H1 (cell line): ENCODE measurements around the gene FCAMR. TPM values are rescaled to one million over a fixed set of nuclear protein-coding genes. Genes with fewer than 3 reads are reported as not detected.

Source experiments
- CTCF ChIA-PET: fragments of 300-600 bp; sonication (Branson Sonifier 250); formaldehyde crosslinking; loops from one replicate; lab custom pipeline; 2021; ENCODE audit not compliant: partially characterized antibody; lab: Charles Lee
- POLR2A ChIA-PET: fragments of 300-600 bp; sonication (Branson Sonifier 250); formaldehyde crosslinking; loops from one replicate; lab custom pipeline; 2021; ENCODE audit warnings: inconsistent platforms; ENCODE audit not compliant: partially characterized antibody; lab: Charles Lee
- DNase-seq, 2 experiments: peaks; one replicate each; pipeline versions ENCODE4 v3.0.0 to v3.0.0-alpha.2; 2010 to 2022; ENCODE audit warnings: low spot score in 2 of 2, low read depth in 1 of 2, mixed read lengths in 1 of 2
- FAIRE-seq: peaks from 2 replicates; lab custom pipeline; 2011; peaks lifted over from hg19 to GRCh38; lab: Jason Lieb, UNC
- H2AFZ ChIP-seq: 2 replicates; pipeline ENCODE4 v1.8.1; 2012; ENCODE audit warnings: low read length, inconsistent platforms
- H2AK5ac ChIP-seq: 2 replicates; pipeline ENCODE4 v1.6.1; 2013; ENCODE audit warnings: low read depth, low read length
- H2BK120ac ChIP-seq: replicated peaks from 2 replicates; pipeline ENCODE3; 2013; ENCODE audit warnings: low read depth, low read length, inconsistent platforms
- H2BK12ac ChIP-seq: 2 replicates; pipeline ENCODE4 v1.6.1; 2013; ENCODE audit warnings: low read depth, low read length
- H2BK15ac ChIP-seq: 2 replicates; pipeline ENCODE4 v1.6.1; 2013; ENCODE audit warnings: low read length
- H2BK20ac ChIP-seq: 2 replicates; pipeline ENCODE4 v1.6.1; 2013; ENCODE audit warnings: low read length
- H2BK5ac ChIP-seq: 2 replicates; pipeline ENCODE4 v1.6.1; 2013; ENCODE audit warnings: low read depth, low read length
- H3K14ac ChIP-seq: 2 replicates; pipeline ENCODE4 v1.6.1; 2013; ENCODE audit warnings: inconsistent platforms; ENCODE audit not compliant: insufficient read length
- H3K18ac ChIP-seq: 2 replicates; pipeline ENCODE4 v1.6.1; 2013; ENCODE audit warnings: low read length; ENCODE audit errors: extremely low read depth
- H3K23ac ChIP-seq: 2 replicates; pipeline ENCODE4 v1.6.1; 2013; ENCODE audit warnings: inconsistent platforms; ENCODE audit not compliant: insufficient read length
- H3K23me2 ChIP-seq: 2 replicates; pipeline ENCODE4 v1.6.1; 2013; ENCODE audit warnings: low read depth, low read length
- H3K27ac ChIP-seq: 2 replicates; pipeline ENCODE4 v1.6.1; 2011; ENCODE audit warnings: low read depth, low read length, inconsistent platforms
- H3K27me3 ChIP-seq, 4 experiments: replicated peaks in 1 of 4; 1 replicate in 1 of 4; 2 replicates in 3 of 4; pipeline versions ENCODE4 v1.6.1 to v1.8.1; 2011 to 2013; ENCODE audit warnings: low read length in 3 of 4, mild to moderate bottlenecking in 3 of 4, inconsistent platforms in 2 of 4, mixed read lengths in 2 of 4, moderate library complexity in 1 of 4; ENCODE audit not compliant: control insufficient read depth in 3 of 4, insufficient read depth in 3 of 4; ENCODE audit errors: extremely low read depth in 1 of 4
- H3K36me3 ChIP-seq, 4 experiments: 2 replicates each; pipeline versions ENCODE4 v1.6.1 to v1.8.1; 2011 to 2013; ENCODE audit warnings: mild to moderate bottlenecking in 4 of 4, low read length in 3 of 4, moderate library complexity in 2 of 4, control low read depth in 1 of 4, inconsistent platforms in 1 of 4; ENCODE audit not compliant: insufficient read depth in 4 of 4, control insufficient read depth in 2 of 4
- H3K4ac ChIP-seq: replicated peaks from 2 replicates; pipeline ENCODE3; 2013; ENCODE audit warnings: low read length, low read depth, mixed read lengths, inconsistent platforms; ENCODE audit not compliant: insufficient read length
- H3K4me1 ChIP-seq, 4 experiments: replicated peaks in 1 of 4; 1 replicate in 1 of 4; 2 replicates in 3 of 4; pipeline versions ENCODE4 v1.6.1 to v1.8.1; 2011 to 2013; ENCODE audit warnings: low read length in 3 of 4, inconsistent platforms in 2 of 4, mixed read lengths in 1 of 4; ENCODE audit not compliant: insufficient read depth in 4 of 4, control insufficient read depth in 3 of 4
- H3K4me2 ChIP-seq, 2 experiments: 2 replicates each; pipeline versions ENCODE4 v1.6.1 to v1.8.1; 2011 to 2013; ENCODE audit warnings: low read depth in 2 of 2, low read length in 2 of 2, control low read depth in 1 of 2, inconsistent platforms in 1 of 2, mild to moderate bottlenecking in 1 of 2; ENCODE audit not compliant: insufficient read depth in 1 of 2
- H3K4me3 ChIP-seq, 4 experiments: fragments of 200-600, 300-600 bp in 1 of 4; sonication (generic), shearing (Covaris generic), sonication (Bioruptor Twin) in 1 of 4; 2 replicates each; pipeline versions ENCODE4 v1.5.1 to v1.8.1; 2011 to 2016; ENCODE audit warnings: low read length in 4 of 4, low read depth in 3 of 4, control low read depth in 2 of 4, inconsistent platforms in 2 of 4, mild to moderate bottlenecking in 2 of 4, mixed read lengths in 1 of 4, moderate library complexity in 1 of 4; ENCODE audit not compliant: insufficient read depth in 2 of 4; ENCODE audit errors: extremely low read depth in 1 of 4
- H3K56ac ChIP-seq: replicated peaks from 2 replicates; pipeline ENCODE3; 2013; ENCODE audit warnings: low read depth, mild to moderate bottlenecking, mixed read lengths, low read length, inconsistent platforms; ENCODE audit not compliant: insufficient read length
- H3K79me1 ChIP-seq: 2 replicates; pipeline ENCODE4 v1.6.1; 2013; ENCODE audit warnings: low read depth, low read length, control low read depth
- H3K79me2 ChIP-seq, 2 experiments: 2 replicates each; pipeline versions ENCODE4 v1.6.1 to v1.8.1; 2012 to 2013; ENCODE audit warnings: low read length in 2 of 2, mild to moderate bottlenecking in 2 of 2, inconsistent platforms in 1 of 2; ENCODE audit not compliant: insufficient read depth in 2 of 2, control insufficient read depth in 1 of 2
- H3K9ac ChIP-seq, 4 experiments: replicated peaks in 1 of 4; 1 replicate in 1 of 4; 2 replicates in 3 of 4; pipeline versions ENCODE4 v1.6.1 to v1.8.1; 2011 to 2013; ENCODE audit warnings: low read depth in 3 of 4, low read length in 3 of 4, control low read depth in 2 of 4, mild to moderate bottlenecking in 2 of 4, moderate library complexity in 2 of 4, inconsistent platforms in 1 of 4; ENCODE audit errors: extremely low read depth in 1 of 4
- H3K9me3 ChIP-seq, 2 experiments: 2 replicates each; pipeline versions ENCODE4 v1.6.1 to v1.8.1; 2012 to 2013; ENCODE audit warnings: mild to moderate bottlenecking in 2 of 2, moderate library complexity in 2 of 2, control low read depth in 1 of 2, inconsistent platforms in 1 of 2, low read depth in 1 of 2, low read length in 1 of 2, mixed read lengths in 1 of 2; ENCODE audit not compliant: insufficient read depth in 2 of 2
- H4K20me1 ChIP-seq, 2 experiments: replicated peaks in 1 of 2; 2 replicates each; pipeline versions ENCODE3 to v1.8.1; 2011 to 2013; ENCODE audit warnings: inconsistent platforms in 2 of 2, low read length in 2 of 2, mild to moderate bottlenecking in 1 of 2; ENCODE audit not compliant: insufficient read depth in 2 of 2, control insufficient read depth in 1 of 2
- H4K5ac ChIP-seq: 2 replicates; pipeline ENCODE4 v1.6.1; 2013; ENCODE audit warnings: low read length, low read depth, mixed read lengths, inconsistent platforms; ENCODE audit not compliant: insufficient read length
- H4K8ac ChIP-seq: 2 replicates; pipeline ENCODE4 v1.8.0; 2013; ENCODE audit warnings: mild to moderate bottlenecking, moderate library complexity, low read length, inconsistent platforms; ENCODE audit not compliant: insufficient read depth; ENCODE audit errors: extremely low read depth
- H4K91ac ChIP-seq: replicated peaks from 2 replicates; pipeline ENCODE3; 2013; ENCODE audit warnings: low read length, mixed read lengths, inconsistent platforms; ENCODE audit not compliant: insufficient read length
- BACH1 ChIP-seq: IDR thresholded peaks from 2 replicates; pipeline ENCODE4 v1.6.1; 2012; ENCODE audit warnings: low read length, improper control_type of control experiment
- BCL11A ChIP-seq, 2 experiments: IDR thresholded peaks; one replicate each; pipeline ENCODE4 v1.6.1; 2011; ENCODE audit warnings: low read depth in 2 of 2, low read length in 2 of 2, mild to moderate bottlenecking in 2 of 2
- GABPA ChIP-seq: IDR thresholded peaks from 2 replicates; pipeline ENCODE4 v1.6.1; 2011; ENCODE audit warnings: mild to moderate bottlenecking, low read length, moderate library complexity, borderline replicate concordance; ENCODE audit not compliant: insufficient read depth
- GTF2F1 ChIP-seq: IDR thresholded peaks from 2 replicates; pipeline ENCODE4 v1.6.1; 2012; ENCODE audit warnings: low read depth, low read length, improper control_type of control experiment, borderline replicate concordance
- HDAC6 ChIP-seq: IDR thresholded peaks from one replicate; pipeline ENCODE4 v1.7.1; 2012; ENCODE audit warnings: low read depth, mild to moderate bottlenecking, inconsistent platforms, low read length, moderate library complexity
- SIN3A ChIP-seq, 2 experiments: IDR thresholded peaks in 1 of 2; conservative IDR thresholded peaks in 1 of 2; 2 replicates each; pipeline ENCODE4 v1.6.1; 2011 to 2012; ENCODE audit warnings: low read length in 2 of 2, improper control_type of control experiment in 1 of 2, low read depth in 1 of 2, mild to moderate bottlenecking in 1 of 2
- SIRT6 ChIP-seq: IDR thresholded peaks from one replicate; pipeline ENCODE4 v1.7.1; 2012; ENCODE audit warnings: low read length, inconsistent platforms
- WGBS, 2 experiments: shearing (Covaris generic) in 1 of 2; methylation state at CpG; one replicate each; pipeline versions ENCODE4 v1.1.6 to v1.1.7; 2013 to 2015; ENCODE audit warnings: low lambda C conversion rate in 2 of 2, mixed read lengths in 2 of 2, inconsistent platforms in 1 of 2, low coverage in 1 of 2, missing lambda C conversion rate in 1 of 2; ENCODE audit not compliant: insufficient replicate concordance in 2 of 2, insufficient coverage in 1 of 2, insufficient read length in 1 of 2; ENCODE audit errors: extremely low coverage in 1 of 2, missing lambda C conversion rate in 1 of 2; 5-methylcytosine and 5-hydroxymethylcytosine counted together
- polyA plus RNA-seq, 7 experiments: library from polyadenylated mRNA; depleted of rRNA in 3 of 7; stranded (reverse) in 5 of 7; unstranded in 2 of 7; fragments of >200 nt in 5 of 7; fragments of 200-250 nt in 2 of 7; gene quantifications; 1 replicate in 5 of 7; 2 replicates in 1 of 7; 4 replicates in 1 of 7; pipeline versions ENCODE4 v1.2.1 to v1.2.3, GENCODE V29; 2011 to 2013; ENCODE audit warnings: missing spikeins in 2 of 7, mixed read lengths in 2 of 7
- total RNA-seq: library from RNA; stranded (reverse); fragmentation: NEBNext Ultra II Directional; extraction: Animal tissue kit (Norgen Biotek cat#: 25700); gene quantifications from 2 replicates; pipeline ENCODE4 v1.2.1, GENCODE V29; 2021
- TF ChIP-seq, protein P1 (sequence below), 3 experiments: IDR thresholded peaks; 1 replicate in 2 of 3; 2 replicates in 1 of 3; pipeline versions ENCODE4 v1.5.1 to v1.6.1; 2011; ENCODE audit warnings: low read length in 3 of 3, mild to moderate bottlenecking in 3 of 3, inconsistent platforms in 2 of 3, low read depth in 1 of 3, moderate library complexity in 1 of 3; ENCODE audit not compliant: insufficient read depth in 1 of 3; ENCODE audit errors: control extremely low read depth in 1 of 3

FCAMR gene
- total and polyA plus RNA-seq, 2 of the 8 experiments (the other 6 are each of a cell fraction or from before 2014, with no cell fraction given): not detected

- Histone ChIP-seq H2BK5ac (no peak overlapping the region), H3K23ac (no peak overlapping the region), H3K4me2 (no peak overlapping the region), H2BK15ac (no peak overlapping the region), H3K27me3 (peaks cover 0 to 2% (median 0%) of the 10 kb centered on the region in 4 experiments; a peak in 1 of 7 replicates), H3K36me3 (peaks cover 0 to 5% (median 0%) of the 10 kb centered on the region in 4 experiments; a peak in 1 of 8 replicates), H2BK120ac (no peak overlapping the region), H3K4me1 (no peaks in the 10 kb centered on the region), H3K9me3 (no peaks in the 10 kb centered on the region; a peak in 1 of 4 replicates), H3K4me3 (no peak overlapping the region), H2AFZ (no peak overlapping the region), H2AK5ac (no peak overlapping the region), H3K56ac (no peak overlapping the region), H3K79me2 (no peaks in the 10 kb centered on the region), H3K79me1 (0 out of 2 replicates have a peak, but pooled peaks cover 2% of the 10 kb centered on the region), H3K14ac (no peak overlapping the region), H4K20me1 (peaks cover 0 to 11% of the 10 kb centered on the region in 2 experiments), H3K27ac (no peak overlapping the region), H3K18ac (no peak overlapping the region; the same call in 1 of the 2 replicates), H4K8ac (no peak overlapping the region), H3K9ac (no peak overlapping the region), H3K23me2 (peaks cover 12% of the 10 kb centered on the region), H3K4ac (no peak overlapping the region), H2BK20ac (no peak overlapping the region), H2BK12ac (no peak overlapping the region), H4K5ac (no peak overlapping the region), H4K91ac (no peak overlapping the region)
- FAIRE-seq (no peak), DNase-seq (no peak)
- CTCF ChIA-PET: interaction anchor here (0.6 to 13.8 kb wide), 17 partner anchors 8 to 202 kb away, joined by 3 to 226 read pairs (median 4); partner anchors contain the start of genes FCMR, IL20 and PIGR
- POLR2A ChIA-PET: interaction anchor here (0.9 to 1.0 kb wide), 2 partner anchors 12 to 48 kb away, joined by 3 read pairs; no protein-coding TSS in a partner anchor
- 84% methylated on average over 11 of the region's 11 CpGs; no CpG with 5 or more reads in 1 of the 2 experiments for WGBS, 2 experiments
- TF ChIP-seq GTF2F1 (no peak), HDAC6 (no peak), GABPA (no peak), SIN3A (conservative IDR thresholded peaks at IDR 0.05 in 1 of 2, IDR thresholded peaks at IDR 0.05 in 1 of 2; ENCODE audit: low read depth in 1 of 2, low read length in 2 of 2) (no peak), BCL11A (IDR thresholded peaks at IDR 0.05; ENCODE audit: low read depth in 2 of 2, low read length in 2 of 2) (no peak), BACH1 (no peak), SIRT6 (no peak)
- TF ChIP-seq, protein P1, sequence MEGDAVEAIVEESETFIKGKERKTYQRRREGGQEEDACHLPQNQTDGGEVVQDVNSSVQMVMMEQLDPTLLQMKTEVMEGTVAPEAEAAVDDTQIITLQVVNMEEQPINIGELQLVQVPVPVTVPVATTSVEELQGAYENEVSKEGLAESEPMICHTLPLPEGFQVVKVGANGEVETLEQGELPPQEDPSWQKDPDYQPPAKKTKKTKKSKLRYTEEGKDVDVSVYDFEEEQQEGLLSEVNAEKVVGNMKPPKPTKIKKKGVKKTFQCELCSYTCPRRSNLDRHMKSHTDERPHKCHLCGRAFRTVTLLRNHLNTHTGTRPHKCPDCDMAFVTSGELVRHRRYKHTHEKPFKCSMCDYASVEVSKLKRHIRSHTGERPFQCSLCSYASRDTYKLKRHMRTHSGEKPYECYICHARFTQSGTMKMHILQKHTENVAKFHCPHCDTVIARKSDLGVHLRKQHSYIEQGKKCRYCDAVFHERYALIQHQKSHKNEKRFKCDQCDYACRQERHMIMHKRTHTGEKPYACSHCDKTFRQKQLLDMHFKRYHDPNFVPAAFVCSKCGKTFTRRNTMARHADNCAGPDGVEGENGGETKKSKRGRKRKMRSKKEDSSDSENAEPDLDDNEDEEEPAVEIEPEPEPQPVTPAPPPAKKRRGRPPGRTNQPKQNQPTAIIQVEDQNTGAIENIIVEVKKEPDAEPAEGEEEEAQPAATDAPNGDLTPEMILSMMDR (IDR thresholded peaks at IDR 0.05; ENCODE audit: control extremely low read depth in 1 of 3, insufficient read depth in 1 of 3, low read depth in 1 of 3, low read length in 3 of 3): peak; percentile 24 to 39 (median 37); a peak in 2 of 4 replicates
These were observed 45.0 kb downstream of the FCAMR start for GRCh38 chr1:206925106-206925736.
